K562 (cell line): ENCODE measurements around the gene MRPL41. TPM values are rescaled to one million over a fixed set of nuclear protein-coding genes. Genes with fewer than 3 reads are reported as not detected.

ENCODE experiments used
- ARNT ChIP-seq, 2 experiments: fragments of 450-650 bp; IDR thresholded peaks; 2 replicates each; pipeline ENCODE4 v1.6.1; 2016; ENCODE audit warnings: mild to moderate bottlenecking in 1 of 2
- ATF7 ChIP-seq: fragments of 450-650 bp; IDR thresholded peaks from 2 replicates; pipeline ENCODE4 v1.7.1; 2014; ENCODE audit warnings: mild to moderate bottlenecking, moderate library complexity
- CTBP1 ChIP-seq: fragments of 450-650 bp; IDR thresholded peaks from 2 replicates; pipeline ENCODE4 v1.6.1; 2016; ENCODE audit warnings: borderline replicate concordance
- FOXK2 ChIP-seq, 2 experiments: fragments of 450-650 bp; IDR thresholded peaks in 1 of 2; conservative IDR thresholded peaks in 1 of 2; 2 replicates each; pipeline ENCODE4 v1.6.1; 2016; ENCODE audit warnings: low read depth in 2 of 2, mild to moderate bottlenecking in 1 of 2
- HINFP ChIP-seq: fragments of 450-650 bp; conservative IDR thresholded peaks from 2 replicates; pipeline ENCODE4 v1.6.1; 2016; ENCODE audit warnings: missing genetic modification characterization, low read depth, mild to moderate bottlenecking, control low read depth, missing compliant biosample characterization
- HMGN3 ChIP-seq: IDR thresholded peaks from 2 replicates; pipeline ENCODE4 v1.6.1; 2011; ENCODE audit warnings: borderline replicate concordance, low read depth, mild to moderate bottlenecking, mixed read lengths, low read length; ENCODE audit not compliant: insufficient read length; ENCODE audit errors: extremely low read depth
- IRF1 ChIP-seq: sonication (generic); formaldehyde crosslinking; IDR thresholded peaks from 2 replicates; pipeline ENCODE4 v1.8.0; 2022; ENCODE audit warnings: missing genetic modification reagents, mild to moderate bottlenecking, borderline replicate concordance
- KDM4B ChIP-seq, 2 experiments: fragments of 450-650 bp in 1 of 2; sonication (generic) in 1 of 2; IDR thresholded peaks; 2 replicates each; pipeline ENCODE4 v1.6.1; 2016 to 2017; ENCODE audit warnings: borderline replicate concordance in 2 of 2, antibody characterized with exemption in 1 of 2, low read depth in 1 of 2, mild to moderate bottlenecking in 1 of 2
- LEF1 ChIP-seq: fragments of 450-650 bp; IDR thresholded peaks from 2 replicates; pipeline ENCODE4 v1.6.1; 2016; ENCODE audit warnings: mild to moderate bottlenecking
- NFE2 ChIP-seq: IDR thresholded peaks from 2 replicates; pipeline ENCODE4 v1.6.1; 2014; ENCODE audit warnings: antibody characterized with exemption, low read depth
- NFRKB ChIP-seq: fragments of 450-650 bp; IDR thresholded peaks from 2 replicates; pipeline ENCODE4 v1.6.1; 2016; ENCODE audit warnings: low read depth
- SETDB1 ChIP-seq: IDR thresholded peaks from one replicate; pipeline ENCODE4 v1.6.1; 2012; ENCODE audit warnings: low read length, control low read depth, inconsistent platforms
- SMARCA5 ChIP-seq: fragments of 450-650 bp; IDR thresholded peaks from 2 replicates; pipeline ENCODE4 v1.6.1; 2016
- SMC3 ChIP-seq: conservative IDR thresholded peaks from 2 replicates; pipeline ENCODE4 v1.6.1; 2011; ENCODE audit warnings: low read depth, low read length, improper control_type of control experiment; ENCODE audit not compliant: insufficient read depth
- ZBTB17 ChIP-seq: fragments of 450-650 bp; formaldehyde crosslinking; IDR thresholded peaks from 2 replicates; pipeline ENCODE4 v1.4.0; 2020; ENCODE audit warnings: mild to moderate bottlenecking
- ZNF316 ChIP-seq: fragments of 450-650 bp; IDR thresholded peaks from 2 replicates; pipeline ENCODE4 v1.6.1; 2016
- ZNF75A ChIP-seq: fragments of 450-650 bp; formaldehyde crosslinking; IDR thresholded peaks from 2 replicates; pipeline ENCODE4 v1.4.0; 2020; ENCODE audit warnings: mild to moderate bottlenecking
- ZNF778 ChIP-seq: fragments of 450-650 bp; formaldehyde crosslinking; IDR thresholded peaks from 2 replicates; pipeline ENCODE4 v1.4.0; 2020; ENCODE audit warnings: mild to moderate bottlenecking, moderate library complexity
- polyA plus RNA-seq, 8 experiments: library from polyadenylated mRNA; depleted of rRNA in 4 of 8; stranded (reverse) in 5 of 8; unstranded in 3 of 8; fragments of >200 nt; fragmentation: Nextera tagmentation in 2 of 8; fragmentation: Illumina TruSeq in 1 of 8; extraction: Ambion mirVana in 2 of 8; extraction: Trizol in 1 of 8; gene quantifications; 2 replicates each; pipeline versions ENCODE4 v1.2.1 to v1.2.3, GENCODE V29; 2011 to 2014; ENCODE audit warnings: inconsistent platforms in 1 of 8, missing spikeins in 1 of 8
- total RNA-seq, 7 experiments: library from RNA; depleted of rRNA in 6 of 7; stranded (reverse); fragments of >200 nt in 6 of 7; fragmentation: Illumina TruSeq in 2 of 7; extraction: Trizol in 2 of 7; gene quantifications; 2 replicates each; pipeline versions ENCODE4 v1.2.1 to v1.2.3, GENCODE V29; 2011 to 2021; ENCODE audit warnings: low replicate concordance in 1 of 7
- TF ChIP-seq, protein P1 (sequence below): sonication (generic); formaldehyde crosslinking; IDR thresholded peaks from 2 replicates; pipeline ENCODE4 v1.8.1; 2023; ENCODE audit warnings: mild to moderate bottlenecking, missing genetic modification reagents
- TF ChIP-seq, protein P2 (sequence below): fragments of 450-650 bp; IDR thresholded peaks from 2 replicates; pipeline ENCODE4 v1.6.1; 2017; ENCODE audit warnings: antibody characterized with exemption
- TF ChIP-seq, protein P3 (sequence below): fragments of 450-650 bp; IDR thresholded peaks from 2 replicates; pipeline ENCODE4 v1.6.1; 2016

MRPL41 gene
- total and polyA plus RNA-seq, 9 of the 15 experiments (the other 6 are each of a cell fraction or from before 2014, with no cell fraction given), result 2.6 to 259 (median 21.6) TPM

DNA sequence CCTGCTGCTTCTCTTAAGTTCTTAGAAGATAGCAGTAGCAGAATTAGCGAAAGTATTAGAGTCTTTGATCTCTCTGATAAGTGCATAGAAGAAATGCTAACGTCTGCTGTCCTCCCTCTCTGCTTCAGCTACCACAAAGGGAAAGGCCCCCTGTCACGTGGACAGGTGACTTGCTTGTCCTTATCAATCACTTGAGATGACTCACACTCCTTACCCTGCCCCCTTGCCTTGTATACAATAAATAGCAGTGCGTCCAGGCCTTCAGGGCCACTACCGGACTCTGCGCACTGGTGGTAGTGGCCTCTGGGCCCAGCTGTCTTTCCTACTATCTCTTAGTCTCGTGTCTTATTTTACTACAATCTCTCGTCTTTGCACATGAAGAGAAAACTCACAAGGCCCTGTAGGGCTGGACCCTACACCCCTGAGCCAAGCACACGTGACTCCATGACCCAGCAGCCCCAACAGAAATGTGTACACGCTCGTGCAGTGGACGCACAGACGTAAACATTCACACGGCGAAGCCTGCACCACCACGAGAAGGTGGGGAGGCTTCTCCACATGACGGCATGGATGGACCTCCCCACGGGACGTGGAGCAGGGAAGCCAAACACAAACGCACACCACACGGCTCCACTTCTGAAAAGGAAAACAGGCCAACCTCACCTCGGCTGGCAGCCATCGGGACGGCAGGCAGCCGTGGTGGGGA, 39.8 kb upstream of the MRPL41 start (continued):
- peak; percentile 79 for TF ChIP-seq NFE2
- no peak for TF ChIP-seq IRF1
- TF ChIP-seq, protein P1, sequence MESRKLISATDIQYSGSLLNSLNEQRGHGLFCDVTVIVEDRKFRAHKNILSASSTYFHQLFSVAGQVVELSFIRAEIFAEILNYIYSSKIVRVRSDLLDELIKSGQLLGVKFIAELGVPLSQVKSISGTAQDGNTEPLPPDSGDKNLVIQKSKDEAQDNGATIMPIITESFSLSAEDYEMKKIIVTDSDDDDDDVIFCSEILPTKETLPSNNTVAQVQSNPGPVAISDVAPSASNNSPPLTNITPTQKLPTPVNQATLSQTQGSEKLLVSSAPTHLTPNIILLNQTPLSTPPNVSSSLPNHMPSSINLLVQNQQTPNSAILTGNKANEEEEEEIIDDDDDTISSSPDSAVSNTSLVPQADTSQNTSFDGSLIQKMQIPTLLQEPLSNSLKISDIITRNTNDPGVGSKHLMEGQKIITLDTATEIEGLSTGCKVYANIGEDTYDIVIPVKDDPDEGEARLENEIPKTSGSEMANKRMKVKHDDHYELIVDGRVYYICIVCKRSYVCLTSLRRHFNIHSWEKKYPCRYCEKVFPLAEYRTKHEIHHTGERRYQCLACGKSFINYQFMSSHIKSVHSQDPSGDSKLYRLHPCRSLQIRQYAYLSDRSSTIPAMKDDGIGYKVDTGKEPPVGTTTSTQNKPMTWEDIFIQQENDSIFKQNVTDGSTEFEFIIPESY (CRISPR knock-in tag), result no peak
- TF ChIP-seq NFRKB, result 0 out of 2 replicates have a peak, but pooled peaks have one; percentile 28
- no peak for TF ChIP-seq ZNF778
- TF ChIP-seq, protein P2, sequence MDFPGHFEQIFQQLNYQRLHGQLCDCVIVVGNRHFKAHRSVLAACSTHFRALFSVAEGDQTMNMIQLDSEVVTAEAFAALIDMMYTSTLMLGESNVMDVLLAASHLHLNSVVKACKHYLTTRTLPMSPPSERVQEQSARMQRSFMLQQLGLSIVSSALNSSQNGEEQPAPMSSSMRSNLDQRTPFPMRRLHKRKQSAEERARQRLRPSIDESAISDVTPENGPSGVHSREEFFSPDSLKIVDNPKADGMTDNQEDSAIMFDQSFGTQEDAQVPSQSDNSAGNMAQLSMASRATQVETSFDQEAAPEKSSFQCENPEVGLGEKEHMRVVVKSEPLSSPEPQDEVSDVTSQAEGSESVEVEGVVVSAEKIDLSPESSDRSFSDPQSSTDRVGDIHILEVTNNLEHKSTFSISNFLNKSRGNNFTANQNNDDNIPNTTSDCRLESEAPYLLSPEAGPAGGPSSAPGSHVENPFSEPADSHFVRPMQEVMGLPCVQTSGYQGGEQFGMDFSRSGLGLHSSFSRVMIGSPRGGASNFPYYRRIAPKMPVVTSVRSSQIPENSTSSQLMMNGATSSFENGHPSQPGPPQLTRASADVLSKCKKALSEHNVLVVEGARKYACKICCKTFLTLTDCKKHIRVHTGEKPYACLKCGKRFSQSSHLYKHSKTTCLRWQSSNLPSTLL, result no peak
- TF ChIP-seq ZNF316, result peak; percentile 46; the same call in 1 of the 2 replicates
- TF ChIP-seq KDM4B (IDR thresholded peaks at IDR 0.05; ENCODE audit: borderline replicate concordance in 2 of 2, low read depth in 1 of 2), result no peak
- no peak for TF ChIP-seq HMGN3
- peak; percentile 87 for TF ChIP-seq ATF7
- TF ChIP-seq SETDB1, result no peak
- TF ChIP-seq ZNF75A (CRISPR knock-in tag), result no peak
- TF ChIP-seq, protein P3, sequence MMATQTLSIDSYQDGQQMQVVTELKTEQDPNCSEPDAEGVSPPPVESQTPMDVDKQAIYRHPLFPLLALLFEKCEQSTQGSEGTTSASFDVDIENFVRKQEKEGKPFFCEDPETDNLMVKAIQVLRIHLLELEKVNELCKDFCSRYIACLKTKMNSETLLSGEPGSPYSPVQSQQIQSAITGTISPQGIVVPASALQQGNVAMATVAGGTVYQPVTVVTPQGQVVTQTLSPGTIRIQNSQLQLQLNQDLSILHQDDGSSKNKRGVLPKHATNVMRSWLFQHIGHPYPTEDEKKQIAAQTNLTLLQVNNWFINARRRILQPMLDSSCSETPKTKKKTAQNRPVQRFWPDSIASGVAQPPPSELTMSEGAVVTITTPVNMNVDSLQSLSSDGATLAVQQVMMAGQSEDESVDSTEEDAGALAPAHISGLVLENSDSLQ, result peak; percentile 90
- TF ChIP-seq FOXK2 (conservative IDR thresholded peaks at IDR 0.05 in 1 of 2, IDR thresholded peaks at IDR 0.05 in 1 of 2; ENCODE audit: low read depth in 2 of 2), result peak; percentile 93 to 94
- no peak for TF ChIP-seq SMC3
- no peak for TF ChIP-seq ZBTB17 (CRISPR knock-in tag)
- no peak for TF ChIP-seq HINFP (tag)
- no peak for TF ChIP-seq ARNT (IDR thresholded peaks at IDR 0.05)
- peak; percentile 87 for TF ChIP-seq LEF1
- peak; percentile 77; the same call in 1 of the 2 replicates for TF ChIP-seq CTBP1
- TF ChIP-seq SMARCA5, result no peak
